ENCODE measurements around the gene OSBPL9. TPM values are rescaled to one million over a fixed set of nuclear protein-coding genes. Genes with fewer than 3 reads are reported as not detected.
"Not testable (repeated sequence)": the region's sequence is repeated elsewhere in the genome, so short reads cannot be mapped to it uniquely, and the experiment has no call there.

The OSBPL9 gene
- total and polyA plus RNA-seq, 4 donors, result 42.8 to 121 (median 78.8) TPM

- H3K27ac ChIP-seq (ENCODE audit: low read depth in 1 of 2, low read length in 2 of 2), result no peak overlapping the region
- ATAC-seq (ENCODE audit: low FRiP score) (no peak), DNase-seq (no peak)
- H3K36me3 ChIP-seq (ENCODE audit: control insufficient read depth in 1 of 2, insufficient read depth in 2 of 2, low read length in 1 of 2), result peaks cover 0 to 2% of the 10 kb centered on the region in 2 donors
- no peak overlapping the region for H3K4me3 ChIP-seq (ENCODE audit: low read length in 2 of 2)
- no peaks in the 10 kb centered on the region for H3K4me1 ChIP-seq (ENCODE audit: control insufficient read depth in 1 of 2, insufficient read depth in 2 of 2, low read length in 2 of 2)
- H3K27me3 ChIP-seq (ENCODE audit: control insufficient read depth in 1 of 2, insufficient read depth in 2 of 2, low read length in 1 of 2), result no peaks in the 10 kb centered on the region
- no peaks in the 10 kb centered on the region for H3K9me3 ChIP-seq (ENCODE audit: control insufficient read depth, low read length)
- WGBS, 2 donors, result 90 to 91% methylated on average over 3 of the region's 3 CpGs
- intact Hi-C loops (cut with DNase I), result no loop called here
Measured at GRCh38 chr1:51818487-51818886, 201.6 kb downstream of the OSBPL9 start.

GRCh38 chr1:51819021-51819420, 202.1 kb downstream of the OSBPL9 start:
- WGBS, 2 donors, result 91 to 94% methylated on average over 9 of the region's 9 CpGs
- H3K27ac ChIP-seq (ENCODE audit: low read depth in 1 of 2, low read length in 2 of 2); intact Hi-C loops (cut with DNase I); H3K4me1 ChIP-seq (ENCODE audit: control insufficient read depth in 1 of 2, insufficient read depth in 2 of 2, low read length in 2 of 2); H3K36me3 ChIP-seq (ENCODE audit: control insufficient read depth in 1 of 2, insufficient read depth in 2 of 2, low read length in 1 of 2); DNase-seq; ATAC-seq (ENCODE audit: low FRiP score); H3K27me3 ChIP-seq (ENCODE audit: control insufficient read depth in 1 of 2, insufficient read depth in 2 of 2, low read length in 1 of 2); H3K9me3 ChIP-seq (ENCODE audit: control insufficient read depth, low read length); H3K4me3 ChIP-seq (ENCODE audit: low read length in 2 of 2): not testable (repeated sequence)

DNA sequence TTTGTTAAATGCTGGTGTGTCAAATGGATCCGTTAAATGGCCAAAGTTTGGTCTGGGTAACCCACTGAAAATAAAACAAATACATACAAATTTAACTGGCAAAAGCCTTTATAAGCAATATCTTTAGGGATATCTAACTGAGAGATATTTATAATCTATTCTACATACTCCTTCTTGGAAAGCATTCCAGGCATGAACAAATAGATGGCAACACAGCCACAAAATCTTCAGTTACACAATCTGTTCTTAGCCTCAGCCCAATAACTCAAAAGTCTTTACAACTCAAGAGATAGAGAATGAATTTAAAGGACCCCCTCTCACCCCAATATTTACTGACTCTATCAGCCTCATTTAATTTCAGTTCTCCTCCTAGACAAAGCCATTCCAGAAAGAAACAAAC, 202.9 kb downstream of the OSBPL9 start:
- Histone ChIP-seq H3K4me3 (ENCODE audit: low read length in 2 of 2) (no peak overlapping the region), H3K36me3 (ENCODE audit: control insufficient read depth in 1 of 2, insufficient read depth in 2 of 2, low read length in 1 of 2) (peaks cover 0 to 2% of the 10 kb centered on the region in 2 donors), H3K27me3 (ENCODE audit: control insufficient read depth in 1 of 2, insufficient read depth in 2 of 2, low read length in 1 of 2) (no peaks in the 10 kb centered on the region), H3K9me3 (ENCODE audit: control insufficient read depth, low read length) (no peaks in the 10 kb centered on the region), H3K4me1 (ENCODE audit: control insufficient read depth in 1 of 2, insufficient read depth in 2 of 2, low read length in 2 of 2) (no peaks in the 10 kb centered on the region), H3K27ac (ENCODE audit: low read depth in 1 of 2, low read length in 2 of 2) (no peak overlapping the region)
- 88 to 94% methylated on average over 1 of the region's 1 CpG for WGBS, 2 donors
- ATAC-seq (ENCODE audit: low FRiP score), result no peak
- intact Hi-C loops (cut with DNase I), result no loop called here
- DNase-seq, result no peak

DNA sequence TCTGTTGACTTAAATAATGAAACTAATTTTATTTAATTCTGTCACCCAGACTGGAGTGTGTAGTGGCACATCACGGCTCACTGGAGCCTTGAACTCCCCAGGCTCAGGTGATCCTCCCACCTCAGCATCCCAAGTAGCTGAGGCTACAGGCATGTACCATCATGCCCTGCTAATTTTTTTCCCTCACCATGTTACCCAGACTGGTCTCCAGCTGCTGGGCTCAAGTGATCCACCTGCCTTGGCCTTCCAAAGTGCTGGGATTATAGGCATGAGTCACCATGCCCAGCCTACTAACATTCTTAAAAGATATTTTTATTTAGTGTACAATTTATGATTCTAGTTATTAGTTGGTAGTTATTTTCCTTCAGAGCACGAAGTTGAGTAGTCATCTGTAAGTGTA, 212.2 kb downstream of the OSBPL9 start:
- no peak overlapping the region for H3K4me3 ChIP-seq (ENCODE audit: low read length in 2 of 2)
- no peak for DNase-seq
- no peaks in the 10 kb centered on the region for H3K4me1 ChIP-seq (ENCODE audit: control insufficient read depth in 1 of 2, insufficient read depth in 2 of 2, low read length in 2 of 2)
- no peaks in the 10 kb centered on the region for H3K9me3 ChIP-seq (ENCODE audit: control insufficient read depth, low read length)
- no peak for ATAC-seq (ENCODE audit: low FRiP score)
- intact Hi-C loops (cut with DNase I), result no loop called here
- H3K27me3 ChIP-seq (ENCODE audit: control insufficient read depth in 1 of 2, insufficient read depth in 2 of 2, low read length in 1 of 2), result no peaks in the 10 kb centered on the region
- H3K27ac ChIP-seq (ENCODE audit: low read depth in 1 of 2, low read length in 2 of 2), result no peak overlapping the region
- WGBS, 2 donors, result 98% methylated on average over 2 of the region's 2 CpGs
- H3K36me3 ChIP-seq (ENCODE audit: control insufficient read depth in 1 of 2, insufficient read depth in 2 of 2, low read length in 1 of 2), result peaks cover 0 to 3% of the 10 kb centered on the region in 2 donors

GRCh38 chr1:51833700-51834099, 216.8 kb downstream of the OSBPL9 start:
- Histone ChIP-seq H3K27ac (ENCODE audit: low read depth in 1 of 2, low read length in 2 of 2) (no peak overlapping the region), H3K4me3 (ENCODE audit: low read length in 2 of 2) (no peak overlapping the region), H3K9me3 (ENCODE audit: control insufficient read depth, low read length) (no peaks in the 10 kb centered on the region), H3K27me3 (ENCODE audit: control insufficient read depth in 1 of 2, insufficient read depth in 2 of 2, low read length in 1 of 2) (no peaks in the 10 kb centered on the region), H3K36me3 (ENCODE audit: control insufficient read depth in 1 of 2, insufficient read depth in 2 of 2, low read length in 1 of 2) (peaks cover 0 to 3% of the 10 kb centered on the region in 2 donors), H3K4me1 (ENCODE audit: control insufficient read depth in 1 of 2, insufficient read depth in 2 of 2, low read length in 2 of 2) (no peaks in the 10 kb centered on the region)
- DNase-seq (no peak), ATAC-seq (ENCODE audit: low FRiP score) (no peak)
- WGBS, 2 donors, result 96 to 99% methylated on average over 2 of the region's 2 CpGs
- intact Hi-C loops (cut with DNase I), result no loop called here

DNA sequence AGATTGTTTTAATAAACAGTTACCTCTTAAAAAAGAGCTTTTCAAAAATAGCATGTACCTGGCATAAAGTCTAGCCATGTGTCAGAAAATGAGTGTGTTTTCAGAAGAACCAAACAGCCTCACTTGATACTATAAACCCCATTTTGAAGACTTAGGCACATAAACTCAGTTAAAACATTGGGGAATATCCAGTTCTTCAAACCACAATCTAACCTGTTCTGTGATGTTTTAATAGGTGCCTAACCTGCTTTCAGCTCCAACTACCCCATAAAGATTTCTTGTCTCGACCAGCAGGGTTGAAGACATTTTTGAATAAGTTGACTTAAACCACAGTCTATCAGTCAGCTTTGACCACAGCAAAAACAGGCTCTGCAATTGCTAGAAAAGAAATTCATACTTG, 220.4 kb downstream of the OSBPL9 start:
- Histone ChIP-seq H3K4me1 (ENCODE audit: control insufficient read depth in 1 of 2, insufficient read depth in 2 of 2, low read length in 2 of 2) (no peaks in the 10 kb centered on the region), H3K27ac (ENCODE audit: low read depth in 1 of 2, low read length in 2 of 2) (no peak overlapping the region), H3K27me3 (ENCODE audit: control insufficient read depth in 1 of 2, insufficient read depth in 2 of 2, low read length in 1 of 2) (no peaks in the 10 kb centered on the region), H3K36me3 (ENCODE audit: control insufficient read depth in 1 of 2, insufficient read depth in 2 of 2, low read length in 1 of 2) (peaks cover 0 to 3% of the 10 kb centered on the region in 2 donors), H3K9me3 (ENCODE audit: control insufficient read depth, low read length) (no peaks in the 10 kb centered on the region), H3K4me3 (ENCODE audit: low read length in 2 of 2) (no peak overlapping the region)
- no peak for DNase-seq
- intact Hi-C loops (cut with DNase I), result no loop called here
- 85 to 93% methylated on average over 1 of the region's 1 CpG for WGBS, 2 donors
- no peak for ATAC-seq (ENCODE audit: low FRiP score)

Small RNA genes within 50 kb of the gene (microRNA-seq; reads per million reads assigned to microRNA genes)
- 0 reads per million in 2 donors for gene MIR761

Other genes starting within 250 kb of the OSBPL9 start
- 100 to 1,000 TPM; 101 to 121 TPM for gene EPS15, start 97.8 kb upstream of the OSBPL9 start, total RNA-seq
- 10 to 100 TPM; 24.8 to 38.3 TPM for gene EPS15, start 97.8 kb upstream of the OSBPL9 start, polyA plus RNA-seq